Thyroid gland (tissue), 4 donors: ENCODE measurements around the gene RPL29.

ENCODE experiments used
- CTCF ChIP-seq, 6 experiments: fragments of 200-600 bp in 3 of 6; fragments of 450-650 bp in 3 of 6; sonication (generic) in 3 of 6; IDR thresholded peaks; one replicate each; pipeline ENCODE4 v1.5.1; 2016 to 2019; ENCODE audit warnings: antibody characterized with exemption in 6 of 6, mild to moderate bottlenecking in 2 of 6, inconsistent platforms in 1 of 6, moderate library complexity in 1 of 6
- POLR2A ChIP-seq, 2 donors: fragments of 450-650 bp; IDR thresholded peaks; one replicate each; pipeline ENCODE4 v1.6.1; 2017; ENCODE audit warnings: antibody characterized with exemption in 2 of 2, mild to moderate bottlenecking in 2 of 2, moderate library complexity in 1 of 2

- TF ChIP-seq CTCF (IDR thresholded peaks at IDR 0.05): peak in 5 of 6 experiments; percentile 14 to 45 (median 18)
- TF ChIP-seq POLR2A (IDR thresholded peaks at IDR 0.05): no peak
Measured at GRCh38 chr3:51955893-51956770, 39.6 kb downstream of the RPL29 start.
